HepG2 (cell line): ENCODE measurements around the gene THUMPD1. TPM values are rescaled to one million over a fixed set of nuclear protein-coding genes. Genes with fewer than 3 reads are reported as not detected.

Source experiments
- AGO2 ChIP-seq: fragments of 200-400 bp; formaldehyde crosslinking; optimal IDR thresholded peaks from 2 replicates; pipeline ENCODE3; 2017; ENCODE audit warnings: mild to moderate bottlenecking, low read depth, low read length, moderate library complexity
- GATAD1 ChIP-seq: IDR thresholded peaks from 2 replicates; pipeline ENCODE4 v1.6.1; 2016; ENCODE audit warnings: missing genetic modification reagents, missing compliant biosample characterization
- HOXA7 ChIP-seq: sonication (generic); formaldehyde crosslinking; IDR thresholded peaks from 2 replicates; pipeline ENCODE4 v1.8.1; 2022; ENCODE audit warnings: mild to moderate bottlenecking, missing genetic modification reagents, moderate library complexity
- JUNB ChIP-seq: sonication (generic); formaldehyde crosslinking; IDR thresholded peaks from 2 replicates; pipeline ENCODE4 v1.8.0; 2022; ENCODE audit warnings: missing genetic modification reagents, mild to moderate bottlenecking, borderline replicate concordance
- KLF12 ChIP-seq: sonication (generic); formaldehyde crosslinking; IDR thresholded peaks from 2 replicates; pipeline ENCODE4 v1.4.0; 2020; ENCODE audit warnings: missing genetic modification reagents, borderline replicate concordance
- MED8 ChIP-seq: sonication (generic); formaldehyde crosslinking; IDR thresholded peaks from 2 replicates; pipeline ENCODE4 v1.8.1; 2023; ENCODE audit warnings: mild to moderate bottlenecking, missing genetic modification reagents; ENCODE audit not compliant: insufficient replicate concordance
- MXD3 ChIP-seq: IDR thresholded peaks from 2 replicates; pipeline ENCODE4 v1.6.1; 2016; ENCODE audit warnings: mild to moderate bottlenecking, missing biosample characterization, missing genetic modification reagents
- PRDM4 ChIP-seq: sonication (generic); formaldehyde crosslinking; IDR thresholded peaks from 2 replicates; pipeline ENCODE4 v1.9.0; 2021; ENCODE audit warnings: missing genetic modification reagents, borderline replicate concordance
- RELA ChIP-seq: sonication (generic); formaldehyde crosslinking; IDR thresholded peaks from 2 replicates; pipeline ENCODE4 v1.4.0; 2020; ENCODE audit warnings: missing genetic modification reagents
- SP4 ChIP-seq: sonication (generic); formaldehyde crosslinking; IDR thresholded peaks from 2 replicates; pipeline ENCODE4 v1.8.1; 2023; ENCODE audit warnings: mild to moderate bottlenecking, missing genetic modification reagents
- STAT6 ChIP-seq: sonication (generic); formaldehyde crosslinking; IDR thresholded peaks from 2 replicates; pipeline ENCODE4 v1.4.0; 2020; ENCODE audit warnings: missing genetic modification reagents, mild to moderate bottlenecking, borderline replicate concordance
- YEATS4 ChIP-seq: sonication (generic); formaldehyde crosslinking; IDR thresholded peaks from 2 replicates; pipeline ENCODE4 v1.4.0; 2020; ENCODE audit warnings: missing genetic modification reagents, borderline replicate concordance
- ZBTB44 ChIP-seq: sonication (generic); formaldehyde crosslinking; IDR thresholded peaks from 2 replicates; pipeline ENCODE4 v1.4.0; 2020; ENCODE audit warnings: missing genetic modification reagents
- ZFX ChIP-seq: sonication (generic); formaldehyde crosslinking; IDR thresholded peaks from 2 replicates; pipeline ENCODE4 v1.4.0; 2020; ENCODE audit warnings: mild to moderate bottlenecking, low read depth, missing genetic modification reagents, moderate library complexity
- ZNF639 ChIP-seq: conservative IDR thresholded peaks from 2 replicates; pipeline ENCODE4 v1.6.1; 2018; ENCODE audit warnings: missing genetic modification reagents
- ZNF710 ChIP-seq: sonication (generic); formaldehyde crosslinking; IDR thresholded peaks from 2 replicates; pipeline ENCODE4 v1.5.0; 2020; ENCODE audit warnings: mild to moderate bottlenecking, missing genetic modification reagents, borderline replicate concordance
- ZNF724P ChIP-seq: sonication (generic); formaldehyde crosslinking; IDR thresholded peaks from 2 replicates; pipeline ENCODE4 v1.8.0; 2022; ENCODE audit warnings: missing genetic modification reagents, borderline replicate concordance
- ZNF772 ChIP-seq: sonication (generic); formaldehyde crosslinking; IDR thresholded peaks from 2 replicates; pipeline ENCODE4 v1.5.0; 2020; ENCODE audit warnings: mild to moderate bottlenecking, missing genetic modification reagents
- polyA plus RNA-seq, 8 experiments: library from polyadenylated mRNA; depleted of rRNA in 3 of 8; stranded (reverse) in 7 of 8; unstranded in 1 of 8; fragments of >200 nt; fragmentation: Illumina TruSeq in 4 of 8; extraction: Trizol in 4 of 8; gene quantifications; 2 replicates each; pipeline versions ENCODE4 v1.2.1 to v1.2.3, GENCODE V29; 2011 to 2016; ENCODE audit warnings: low read depth in 4 of 8, missing spikeins in 1 of 8, mixed read lengths in 1 of 8; ENCODE audit not compliant: insufficient read depth in 1 of 8
- total RNA-seq, 5 experiments: library from RNA; depleted of rRNA; stranded (reverse); fragments of >200 nt; fragmentation: Illumina TruSeq; extraction: Trizol; gene quantifications; 2 replicates each; pipeline ENCODE4 v1.2.3, GENCODE V29; 2016; ENCODE audit warnings: low read depth in 1 of 5

Gene THUMPD1
- total and polyA plus RNA-seq, 2 of the 13 experiments (the other 11 are each of a cell fraction or from before 2014, with no cell fraction given), result 22.7 to 69.1 TPM

- no peak for TF ChIP-seq PRDM4 (CRISPR knock-in tag)
- TF ChIP-seq ZNF772 (CRISPR knock-in tag), result peak; percentile 58; the same call in 1 of the 2 replicates
- TF ChIP-seq GATAD1, result no peak
- TF ChIP-seq ZNF639 (CRISPR knock-in tag), result no peak; the same call in 1 of the 2 replicates
- no peak for TF ChIP-seq ZFX
- TF ChIP-seq RELA (CRISPR knock-in tag), result no peak
- no peak for TF ChIP-seq ZNF710 (CRISPR knock-in tag)
- TF ChIP-seq HOXA7 (CRISPR knock-in tag), result no peak
- TF ChIP-seq KLF12 (CRISPR knock-in tag), result no peak
- no peak for TF ChIP-seq MED8 (CRISPR knock-in tag)
- TF ChIP-seq YEATS4 (CRISPR knock-in tag), result no peak
- no peak for TF ChIP-seq ZBTB44
- no peak for TF ChIP-seq SP4 (CRISPR knock-in tag)
- peak; percentile 67; the same call in 1 of the 2 replicates for TF ChIP-seq ZNF724P (CRISPR knock-in tag)
- no peak for TF ChIP-seq JUNB (CRISPR knock-in tag)
- no peak for TF ChIP-seq AGO2
- TF ChIP-seq MXD3 (CRISPR knock-in tag), result no peak
- no peak for TF ChIP-seq STAT6 (CRISPR knock-in tag)
Measured at GRCh38 chr16:20740901-20741521, 607 bp downstream of the THUMPD1 start (continued).
